M059J (cell line): Measurements from ENCODE around the gene TSPAN1. TPM values are rescaled to one million over a fixed set of nuclear protein-coding genes. Genes with fewer than 3 reads are reported as not detected.
"Not testable (repeated sequence)": the region's sequence is repeated elsewhere in the genome, so short reads cannot be mapped to it uniquely, and the experiment has no call there.

Experiments used
- DNase-seq: peaks from one replicate; pipeline ENCODE4 v3.0.0-alpha.2; 2012; ENCODE audit warnings: low read depth
- total RNA-seq: library from RNA; depleted of rRNA; stranded (reverse); fragments of >200 nt; shearing (Covaris generic); gene quantifications from 2 replicates; pipeline ENCODE4 v1.2.3, GENCODE V29; 2014; rRNA removed

Gene TSPAN1
- total RNA-seq, 1 experiment from 2014 or later, result 1.7 TPM

DNA sequence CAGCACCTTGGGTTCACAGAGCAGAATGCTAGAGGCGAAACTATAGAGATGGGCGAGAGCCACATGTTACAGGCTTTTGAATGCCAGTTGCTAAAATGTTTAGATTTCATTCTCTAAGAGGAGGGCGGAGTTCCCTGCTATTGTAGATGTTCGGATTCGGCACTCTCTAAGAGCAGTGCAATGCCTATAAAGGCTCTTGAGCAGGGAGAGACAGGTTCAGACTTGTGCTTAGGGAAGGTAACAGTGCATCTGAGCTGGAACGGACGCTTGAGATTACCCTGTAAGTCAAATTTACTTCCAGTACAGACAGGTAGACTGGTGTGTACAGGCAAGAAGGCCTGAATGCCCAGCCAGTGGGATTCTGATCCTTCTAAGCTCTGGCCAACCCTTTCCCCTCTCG, 43.6 kb downstream of the TSPAN1 start:
- DNase-seq, result no peak

DNA sequence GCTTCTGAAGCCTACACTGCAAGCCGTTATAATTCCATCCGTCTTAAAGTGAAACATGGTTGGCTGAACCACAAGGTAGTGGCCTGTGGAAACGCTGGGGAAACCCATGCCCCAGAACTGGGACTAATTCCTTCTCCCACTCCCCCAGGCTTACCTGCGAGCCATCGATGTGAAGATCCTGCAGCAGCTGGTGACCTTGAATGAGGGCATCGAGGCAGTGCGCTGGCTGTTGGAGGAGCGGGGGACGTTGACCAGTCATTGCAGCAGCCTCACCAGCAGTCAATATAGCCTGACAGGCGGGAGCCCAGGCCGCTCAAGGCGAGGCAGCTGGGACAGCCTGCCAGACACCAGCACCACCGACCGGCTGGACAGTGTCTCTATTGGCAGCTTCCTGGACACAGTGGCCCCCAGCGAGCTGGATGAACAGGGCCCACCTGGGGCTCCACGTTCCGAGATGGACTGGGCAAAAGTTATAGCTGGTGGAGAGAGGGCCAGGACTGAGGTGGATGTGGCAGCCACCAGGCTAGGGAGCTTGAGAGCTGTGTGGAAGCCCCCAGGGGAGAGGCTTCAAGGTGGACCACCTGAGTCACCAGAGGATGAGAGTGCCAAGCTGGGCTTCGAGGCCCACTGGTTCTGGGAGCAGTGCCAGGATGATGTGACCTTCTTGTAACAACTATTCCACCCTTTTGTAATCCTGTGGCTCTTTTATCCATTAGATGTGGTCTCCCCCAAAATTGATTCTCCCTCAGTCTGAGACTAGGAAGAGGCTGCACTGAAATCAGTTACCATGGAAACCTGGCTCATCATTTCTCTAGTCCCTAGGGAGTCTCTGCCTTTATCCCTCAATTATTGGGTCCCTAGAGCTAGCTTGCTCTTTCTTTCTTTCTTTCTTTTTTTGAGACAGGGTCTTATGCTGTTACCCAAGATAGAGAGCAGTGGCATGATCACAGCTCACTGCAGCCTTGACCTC, 44.9 kb downstream of the TSPAN1 start:
- DNase-seq, result peak; percentile 48

DNA sequence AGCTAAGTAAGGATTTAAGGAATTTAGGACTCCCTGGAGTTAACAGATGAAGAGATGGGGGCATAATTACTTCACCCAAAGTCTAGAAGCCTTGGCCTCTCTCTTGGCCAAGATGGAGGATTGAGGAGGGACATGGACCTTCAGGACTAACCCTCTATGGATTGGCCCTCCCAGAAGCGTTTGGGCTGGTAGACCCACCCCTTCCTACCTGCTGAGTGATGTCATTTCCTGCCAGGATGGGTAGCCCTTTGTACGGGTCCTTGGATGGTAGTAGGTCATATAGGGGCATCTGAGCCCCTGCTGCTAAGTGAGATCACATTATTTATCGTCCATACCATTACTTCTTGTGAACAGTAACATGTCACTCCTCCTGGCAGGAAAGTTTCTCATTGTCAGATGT, 45.9 kb downstream of the TSPAN1 start:
- no peak for DNase-seq

DNA sequence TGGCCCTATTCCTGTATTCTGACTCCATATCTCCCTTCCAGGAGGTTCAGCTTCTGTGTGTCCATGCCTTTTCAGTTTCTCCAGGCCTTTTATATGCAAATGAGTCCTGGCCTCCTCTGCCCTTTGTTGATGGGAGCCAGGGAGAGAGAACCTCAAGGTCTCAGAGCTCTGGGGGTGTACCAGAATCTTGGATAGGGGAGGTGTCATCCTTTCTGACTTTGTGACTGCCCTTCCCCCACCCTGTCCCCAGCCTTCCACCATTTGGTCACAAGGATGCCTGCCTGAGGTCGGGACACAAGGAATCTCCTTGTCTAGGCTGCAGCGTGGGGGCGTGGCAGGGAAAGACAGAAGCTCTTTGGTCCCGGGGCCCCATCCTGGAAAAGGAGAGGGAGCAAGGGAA, 46.9 kb downstream of the TSPAN1 start:
- no peak for DNase-seq

DNA sequence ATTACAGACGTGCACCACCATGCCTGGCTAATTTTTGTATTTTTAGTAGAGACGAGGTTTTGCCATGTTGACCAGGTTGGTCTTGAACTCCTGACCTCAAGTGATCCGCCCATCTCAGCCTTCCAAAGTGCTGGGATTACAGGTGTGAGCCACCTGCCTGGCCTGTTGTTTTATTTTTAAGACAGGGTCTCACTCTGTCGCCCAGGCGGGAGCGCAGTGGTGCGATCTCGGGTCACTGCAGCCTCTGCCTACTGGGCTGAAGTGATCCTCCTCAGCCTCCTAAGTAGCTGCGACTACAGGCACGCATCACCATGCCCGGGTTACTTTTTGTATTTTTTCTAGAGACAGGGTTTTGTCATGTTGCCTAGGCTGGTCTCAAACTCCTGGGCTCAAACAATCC, 48.2 kb downstream of the TSPAN1 start:
- not testable (repeated sequence) for DNase-seq

DNA sequence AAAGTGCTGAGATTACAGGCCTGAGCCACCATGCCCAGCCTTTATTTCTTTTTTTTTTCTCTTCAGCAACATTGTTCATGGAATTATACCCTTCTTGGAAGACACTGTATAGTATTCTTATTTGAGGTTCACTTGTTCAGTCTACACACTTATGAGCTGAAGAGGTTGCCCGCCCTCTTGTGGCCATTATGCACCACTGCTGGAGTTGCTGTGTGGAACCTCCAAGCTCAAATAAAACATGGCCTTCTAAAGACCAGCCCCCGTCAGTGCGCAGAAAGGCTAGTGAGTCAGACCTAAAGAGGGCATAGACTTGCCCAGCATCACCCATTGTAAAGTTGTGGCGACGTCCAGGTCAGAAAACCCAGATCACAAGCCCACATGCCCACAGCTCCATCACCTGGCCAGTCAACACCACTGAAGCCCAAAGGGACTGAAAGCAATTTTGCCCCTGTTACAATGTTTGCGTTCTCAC, 48.6 kb downstream of the TSPAN1 start:
- peak; percentile 92 for DNase-seq

DNA sequence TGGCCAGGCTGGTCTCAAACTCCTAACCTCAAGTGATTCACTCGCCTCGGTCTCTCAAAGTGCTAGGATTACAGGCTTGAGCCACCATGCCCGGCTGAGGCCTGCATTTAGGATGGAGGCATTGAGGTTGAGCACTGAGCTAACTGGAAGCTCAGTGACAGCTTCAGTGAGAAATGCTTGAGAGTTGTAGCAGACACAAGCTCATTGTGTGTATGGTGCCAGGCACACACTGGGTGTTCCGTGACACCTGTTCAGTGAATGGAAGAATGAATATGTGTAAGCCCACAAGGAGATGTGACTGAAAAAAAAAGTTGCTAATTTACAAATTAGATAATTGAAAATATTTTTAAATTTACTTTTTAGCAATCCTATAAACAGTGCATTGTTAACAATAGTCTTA, 50.1 kb downstream of the TSPAN1 start:
- no peak for DNase-seq

DNA sequence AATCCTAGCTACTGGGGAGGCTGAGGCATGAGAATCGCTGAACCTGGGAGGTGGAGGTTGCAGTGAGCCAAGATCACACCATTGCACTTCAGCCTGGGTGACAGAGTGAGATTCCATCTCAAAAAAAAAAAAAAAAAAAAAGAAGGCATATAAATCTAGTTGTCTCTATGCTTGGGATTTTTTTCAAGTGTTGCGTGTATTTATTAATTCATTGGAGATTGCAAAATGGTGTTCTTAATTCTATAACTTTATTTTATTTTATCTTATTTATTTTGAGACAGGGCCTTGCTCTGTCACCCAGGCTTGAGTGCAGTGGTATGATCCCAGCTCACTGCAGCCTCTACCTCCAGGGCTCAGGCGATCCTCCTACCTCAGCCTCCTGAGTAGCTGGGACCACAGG, 56.3 kb downstream of the TSPAN1 start:
- DNase-seq, result not testable (repeated sequence)

Other genes with a start within 250 kb of the TSPAN1 start
- gene PIK3R3, start 42.5 kb upstream of the TSPAN1 start, total RNA-seq, result 13.1 and 20.6 TPM in 2 replicates
- not detected in 2 replicates for gene P3R3URF, start 1.4 kb downstream of the TSPAN1 start, total RNA-seq
- gene POMGNT1, start 23.3 kb downstream of the TSPAN1 start, total RNA-seq, result 59.1 and 90.4 TPM in 2 replicates
- gene LURAP1, start 28.2 kb downstream of the TSPAN1 start, total RNA-seq, result 0.32 and 0.89 TPM in 2 replicates
- gene RAD54L, start 72.7 kb downstream of the TSPAN1 start, total RNA-seq, result 9.8 and 24.2 TPM in 2 replicates
- 61.9 and 74.4 TPM in 2 replicates for gene LRRC41, start 128.5 kb downstream of the TSPAN1 start, total RNA-seq
- 459 and 652 TPM in 2 replicates for gene UQCRH, start 128.6 kb downstream of the TSPAN1 start, total RNA-seq
- 12.2 and 15.8 TPM in 2 replicates for gene NSUN4, start 165.7 kb downstream of the TSPAN1 start, total RNA-seq
- 0.05 and 0.69 TPM in 2 replicates for gene FAAH, start 219.2 kb downstream of the TSPAN1 start, total RNA-seq